Vagina (tissue), 2 donors: ENCODE results near the gene PRRC2B. TPM values are rescaled to one million over a fixed set of nuclear protein-coding genes. Genes with fewer than 3 reads are reported as not detected.

Experiments used
- DNase-seq, 2 donors: peaks; one replicate each; pipeline ENCODE4 v3.0.0-alpha.2; 2017; ENCODE audit errors: extremely low spot score in 2 of 2
- H3K27ac ChIP-seq: fragments of 200-600 bp; sonication (generic); one replicate; pipeline ENCODE4 v1.5.1; 2019
- H3K27me3 ChIP-seq: fragments of 200-600 bp; sonication (generic); one replicate; pipeline ENCODE4 v1.5.1; 2019
- H3K36me3 ChIP-seq, 2 donors: fragments of 200-600 bp; sonication (generic); one replicate each; pipeline ENCODE4 v1.5.1; 2017 to 2019
- H3K4me1 ChIP-seq: fragments of 200-600 bp; sonication (generic); one replicate; pipeline ENCODE4 v1.5.1; 2019
- H3K4me3 ChIP-seq, 2 donors: fragments of 200-600 bp; sonication (generic); 1 replicate in 1 of 2; 2 replicates in 1 of 2; pipeline ENCODE4 v1.5.1; 2016 to 2019
- H3K9me3 ChIP-seq: fragments of 200-600 bp; sonication (generic); one replicate; pipeline ENCODE4 v1.5.1; 2019
- POLR2A ChIP-seq, 2 donors: fragments of 450-650 bp; IDR thresholded peaks; one replicate each; pipeline ENCODE4 v1.6.1; 2017; ENCODE audit warnings: antibody characterized with exemption in 2 of 2, mild to moderate bottlenecking in 2 of 2, moderate library complexity in 2 of 2
- POLR2AphosphoS5 ChIP-seq, 2 donors: sonication (generic); formaldehyde crosslinking; IDR thresholded peaks; one replicate each; pipeline ENCODE4 v1.9.0; 2017; ENCODE audit warnings: antibody characterized with exemption in 2 of 2, mild to moderate bottlenecking in 2 of 2, low read depth in 1 of 2; ENCODE audit not compliant: insufficient read depth in 1 of 2
- intact Hi-C: fragments of 100-400 bp; cut with DNase I; formaldehyde crosslinking; loops from one replicate; pipeline ENCODE4 v1.15.1; 2023
- total RNA-seq: library from RNA; depleted of rRNA; stranded (reverse); fragments of >200 nt; gene quantifications from one replicate; pipeline ENCODE4 v1.2.3, GENCODE V29; 2016
- TF ChIP-seq, protein P1 (sequence below), 3 experiments: fragments of 450-650 bp in 2 of 3; fragments of 200-600 bp in 1 of 3; sonication (generic) in 1 of 3; IDR thresholded peaks; one replicate each; pipeline ENCODE4 v1.5.1; 2017 to 2019; ENCODE audit warnings: antibody characterized with exemption in 3 of 3, mild to moderate bottlenecking in 2 of 3, moderate library complexity in 2 of 3

The PRRC2B gene
- total RNA-seq, 1 donor from 2014 or later, result 116 TPM

DNA sequence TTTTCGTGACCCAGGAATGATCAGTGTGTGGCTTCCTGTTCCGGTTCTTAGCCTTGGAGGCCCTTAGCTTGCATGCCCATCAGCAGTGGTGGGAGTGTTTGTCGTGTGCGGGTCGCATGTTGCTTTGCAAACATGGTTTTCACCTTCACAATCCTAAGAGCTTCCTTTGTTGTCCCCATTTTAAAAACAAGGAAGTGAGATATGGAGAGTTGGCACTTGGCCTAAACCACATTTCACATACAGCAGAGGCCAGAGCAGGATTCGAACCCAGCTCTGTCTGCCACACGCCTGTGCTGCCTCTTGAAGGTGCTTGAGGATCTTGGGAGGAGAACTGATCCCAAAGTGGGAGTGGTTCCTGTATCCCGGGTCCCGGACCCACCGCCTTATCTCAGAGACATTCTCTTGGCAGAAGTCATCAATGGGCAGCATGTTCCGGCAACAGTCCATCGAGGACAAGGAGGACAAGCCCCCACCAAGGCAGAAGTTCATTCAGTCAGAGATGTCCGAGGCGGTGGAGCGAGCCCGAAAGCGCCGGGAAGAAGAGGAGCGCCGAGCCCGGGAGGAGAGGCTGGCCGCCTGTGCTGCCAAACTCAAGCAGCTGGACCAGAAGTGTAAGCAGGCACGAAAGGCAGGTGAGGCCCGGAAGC, 70.6 kb downstream of the PRRC2B start:
- Histone ChIP-seq H3K9me3 (no peaks in the 10 kb centered on the region), H3K4me3 (no peak overlapping the region), H3K4me1 (no peaks in the 10 kb centered on the region), H3K36me3 (peaks cover 0 to 86% of the 10 kb centered on the region in 2 donors), H3K27ac (no peak overlapping the region), H3K27me3 (no peaks in the 10 kb centered on the region)
- no peak for DNase-seq
- intact Hi-C loops, result no loop called here
- TF ChIP-seq POLR2A (IDR thresholded peaks at IDR 0.05) (no peak), POLR2AphosphoS5 (IDR thresholded peaks at IDR 0.05; ENCODE audit: insufficient read depth in 1 of 2, low read depth in 1 of 2) (no peak)
- TF ChIP-seq, protein P1, sequence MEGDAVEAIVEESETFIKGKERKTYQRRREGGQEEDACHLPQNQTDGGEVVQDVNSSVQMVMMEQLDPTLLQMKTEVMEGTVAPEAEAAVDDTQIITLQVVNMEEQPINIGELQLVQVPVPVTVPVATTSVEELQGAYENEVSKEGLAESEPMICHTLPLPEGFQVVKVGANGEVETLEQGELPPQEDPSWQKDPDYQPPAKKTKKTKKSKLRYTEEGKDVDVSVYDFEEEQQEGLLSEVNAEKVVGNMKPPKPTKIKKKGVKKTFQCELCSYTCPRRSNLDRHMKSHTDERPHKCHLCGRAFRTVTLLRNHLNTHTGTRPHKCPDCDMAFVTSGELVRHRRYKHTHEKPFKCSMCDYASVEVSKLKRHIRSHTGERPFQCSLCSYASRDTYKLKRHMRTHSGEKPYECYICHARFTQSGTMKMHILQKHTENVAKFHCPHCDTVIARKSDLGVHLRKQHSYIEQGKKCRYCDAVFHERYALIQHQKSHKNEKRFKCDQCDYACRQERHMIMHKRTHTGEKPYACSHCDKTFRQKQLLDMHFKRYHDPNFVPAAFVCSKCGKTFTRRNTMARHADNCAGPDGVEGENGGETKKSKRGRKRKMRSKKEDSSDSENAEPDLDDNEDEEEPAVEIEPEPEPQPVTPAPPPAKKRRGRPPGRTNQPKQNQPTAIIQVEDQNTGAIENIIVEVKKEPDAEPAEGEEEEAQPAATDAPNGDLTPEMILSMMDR (IDR thresholded peaks at IDR 0.05), result no peak

DNA sequence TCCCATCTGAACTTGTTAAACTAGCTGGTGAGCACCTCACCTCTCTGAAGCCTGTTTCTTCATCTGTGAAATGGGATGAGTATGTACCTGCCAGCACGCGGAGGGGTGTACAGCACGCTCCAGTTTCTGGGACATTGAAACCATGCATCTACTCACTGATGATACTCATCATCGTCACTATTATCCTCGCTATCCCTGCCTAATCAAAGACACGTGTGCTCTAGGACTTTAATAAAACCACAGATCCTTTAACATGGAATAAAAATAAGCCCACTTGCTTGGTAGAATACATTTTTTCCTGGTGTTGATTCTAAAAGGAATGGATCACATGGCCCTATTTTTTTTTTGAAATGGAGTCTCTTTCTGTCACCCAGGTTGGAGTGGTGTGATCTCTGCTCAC, 71.5 kb downstream of the PRRC2B start:
- peaks cover 0 to 88% of the 10 kb centered on the region in 2 donors for H3K36me3 ChIP-seq
- no peak overlapping the region for H3K27ac ChIP-seq
- TF ChIP-seq POLR2A (IDR thresholded peaks at IDR 0.05) (no peak), POLR2AphosphoS5 (IDR thresholded peaks at IDR 0.05; ENCODE audit: insufficient read depth in 1 of 2, low read depth in 1 of 2) (no peak)
- TF ChIP-seq, protein P1 (IDR thresholded peaks at IDR 0.05), result no peak
- DNase-seq, result no peak
- no peaks in the 10 kb centered on the region for H3K27me3 ChIP-seq
- H3K4me3 ChIP-seq, result no peak overlapping the region
- no peaks in the 10 kb centered on the region for H3K4me1 ChIP-seq
- intact Hi-C loops, result no loop called here
- H3K9me3 ChIP-seq, result no peaks in the 10 kb centered on the region

GRCh38 chr9:131467214-131467935, 73.5 kb downstream of the PRRC2B start:
- DNase-seq, result no peak
- Histone ChIP-seq H3K9me3 (no peaks in the 10 kb centered on the region), H3K36me3 (peaks cover 0 to 90% of the 10 kb centered on the region in 2 donors), H3K27ac (no peak overlapping the region), H3K4me3 (no peak overlapping the region), H3K27me3 (no peaks in the 10 kb centered on the region), H3K4me1 (no peaks in the 10 kb centered on the region)
- no peak for TF ChIP-seq POLR2A (IDR thresholded peaks at IDR 0.05)
- TF ChIP-seq, protein P1 (IDR thresholded peaks at IDR 0.05), result no peak
- no peak for TF ChIP-seq POLR2AphosphoS5 (IDR thresholded peaks at IDR 0.05; ENCODE audit: insufficient read depth in 1 of 2, low read depth in 1 of 2)
- intact Hi-C loops, result no loop called here

GRCh38 chr9:131468031-131468430, 74.1 kb downstream of the PRRC2B start:
- Histone ChIP-seq H3K36me3 (peaks cover 0 to 93% of the 10 kb centered on the region in 2 donors), H3K4me3 (no peak overlapping the region), H3K27ac (no peak overlapping the region), H3K4me1 (no peaks in the 10 kb centered on the region), H3K27me3 (no peaks in the 10 kb centered on the region), H3K9me3 (no peaks in the 10 kb centered on the region)
- no peak for TF ChIP-seq POLR2AphosphoS5 (IDR thresholded peaks at IDR 0.05; ENCODE audit: insufficient read depth in 1 of 2, low read depth in 1 of 2)
- no peak for DNase-seq
- intact Hi-C loops, result no loop called here

- H3K27ac ChIP-seq, result no peak overlapping the region
- H3K4me3 ChIP-seq, result no peak overlapping the region
- no peak for TF ChIP-seq POLR2AphosphoS5 (IDR thresholded peaks at IDR 0.05; ENCODE audit: insufficient read depth in 1 of 2, low read depth in 1 of 2)
- TF ChIP-seq POLR2A (IDR thresholded peaks at IDR 0.05), result no peak
- TF ChIP-seq, protein P1 (IDR thresholded peaks at IDR 0.05), result no peak
- H3K4me1 ChIP-seq, result no peaks in the 10 kb centered on the region
- no peaks in the 10 kb centered on the region for H3K9me3 ChIP-seq
- H3K36me3 ChIP-seq, result peaks cover 0 to 96% of the 10 kb centered on the region in 2 donors
- H3K27me3 ChIP-seq, result no peaks in the 10 kb centered on the region
- intact Hi-C loops, result no loop called here
- no peak for DNase-seq
Observed at GRCh38 chr9:131469356-131469755, 75.5 kb downstream of the PRRC2B start.
